Measurements from ENCODE around the gene HK2. TPM values are rescaled to one million over a fixed set of nuclear protein-coding genes. Genes with fewer than 3 reads are reported as not detected.
A peak's percentile ranks its signal among the peaks of the same experiment; 100 is the strongest.

The HK2 gene
- total RNA-seq, 1 donor, result 35.4 TPM

DNA sequence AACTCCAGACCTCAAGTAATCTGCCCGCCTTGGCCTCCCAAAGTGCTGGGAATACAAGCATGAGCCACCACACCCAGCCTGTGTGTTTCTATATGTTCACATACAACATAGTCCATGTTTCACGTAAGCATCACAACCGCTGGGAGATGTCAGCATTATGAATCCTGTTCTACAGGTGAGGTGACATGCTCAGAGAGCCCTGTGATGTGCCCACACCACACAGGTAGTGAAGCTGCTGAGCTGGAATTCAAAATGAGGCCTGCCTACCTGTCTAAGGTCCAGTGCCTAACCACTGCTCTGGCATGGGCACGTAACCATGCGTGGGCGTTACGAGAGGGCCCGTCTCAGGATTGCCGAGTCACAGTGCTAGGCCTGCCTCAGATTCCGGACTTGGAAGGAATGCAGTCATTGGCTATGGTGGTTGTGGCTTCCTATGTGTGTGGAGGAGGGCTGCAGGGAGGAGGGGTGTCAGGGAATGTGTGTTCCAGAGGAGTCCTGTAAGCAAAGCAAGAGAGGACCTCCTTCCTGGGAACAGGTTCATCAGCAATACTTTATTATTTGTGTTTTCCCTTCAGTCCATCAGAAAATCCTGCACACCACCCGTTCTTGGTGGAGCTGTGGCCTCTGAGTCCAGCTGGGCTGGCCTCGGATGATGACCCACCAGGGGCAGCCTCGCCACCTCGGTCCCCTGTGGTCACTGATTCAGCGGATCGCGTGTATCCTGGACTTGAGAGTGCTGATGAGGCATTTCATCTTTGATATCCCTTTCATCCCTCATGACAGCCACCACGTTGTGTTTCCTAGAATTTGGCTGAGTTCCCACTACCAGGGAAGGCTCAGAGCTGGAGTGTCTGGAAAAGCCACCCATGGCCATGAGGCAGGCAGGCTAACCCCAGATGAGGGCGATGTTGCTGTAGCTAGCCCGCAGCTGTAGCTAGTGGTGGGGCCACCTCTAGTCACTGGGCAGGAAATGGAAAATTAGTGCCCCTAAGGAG lies 31.1 kb downstream of the HK2 start:
- DNase-seq (ENCODE audit: low read depth), result peak; percentile 39
- TF ChIP-seq, protein P1, sequence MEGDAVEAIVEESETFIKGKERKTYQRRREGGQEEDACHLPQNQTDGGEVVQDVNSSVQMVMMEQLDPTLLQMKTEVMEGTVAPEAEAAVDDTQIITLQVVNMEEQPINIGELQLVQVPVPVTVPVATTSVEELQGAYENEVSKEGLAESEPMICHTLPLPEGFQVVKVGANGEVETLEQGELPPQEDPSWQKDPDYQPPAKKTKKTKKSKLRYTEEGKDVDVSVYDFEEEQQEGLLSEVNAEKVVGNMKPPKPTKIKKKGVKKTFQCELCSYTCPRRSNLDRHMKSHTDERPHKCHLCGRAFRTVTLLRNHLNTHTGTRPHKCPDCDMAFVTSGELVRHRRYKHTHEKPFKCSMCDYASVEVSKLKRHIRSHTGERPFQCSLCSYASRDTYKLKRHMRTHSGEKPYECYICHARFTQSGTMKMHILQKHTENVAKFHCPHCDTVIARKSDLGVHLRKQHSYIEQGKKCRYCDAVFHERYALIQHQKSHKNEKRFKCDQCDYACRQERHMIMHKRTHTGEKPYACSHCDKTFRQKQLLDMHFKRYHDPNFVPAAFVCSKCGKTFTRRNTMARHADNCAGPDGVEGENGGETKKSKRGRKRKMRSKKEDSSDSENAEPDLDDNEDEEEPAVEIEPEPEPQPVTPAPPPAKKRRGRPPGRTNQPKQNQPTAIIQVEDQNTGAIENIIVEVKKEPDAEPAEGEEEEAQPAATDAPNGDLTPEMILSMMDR (IDR thresholded peaks at IDR 0.05; ENCODE audit: insufficient read depth, low read length), result no peak
- H3K4me3 ChIP-seq (ENCODE audit: low read depth, low read length), result no peak overlapping the region

DNA sequence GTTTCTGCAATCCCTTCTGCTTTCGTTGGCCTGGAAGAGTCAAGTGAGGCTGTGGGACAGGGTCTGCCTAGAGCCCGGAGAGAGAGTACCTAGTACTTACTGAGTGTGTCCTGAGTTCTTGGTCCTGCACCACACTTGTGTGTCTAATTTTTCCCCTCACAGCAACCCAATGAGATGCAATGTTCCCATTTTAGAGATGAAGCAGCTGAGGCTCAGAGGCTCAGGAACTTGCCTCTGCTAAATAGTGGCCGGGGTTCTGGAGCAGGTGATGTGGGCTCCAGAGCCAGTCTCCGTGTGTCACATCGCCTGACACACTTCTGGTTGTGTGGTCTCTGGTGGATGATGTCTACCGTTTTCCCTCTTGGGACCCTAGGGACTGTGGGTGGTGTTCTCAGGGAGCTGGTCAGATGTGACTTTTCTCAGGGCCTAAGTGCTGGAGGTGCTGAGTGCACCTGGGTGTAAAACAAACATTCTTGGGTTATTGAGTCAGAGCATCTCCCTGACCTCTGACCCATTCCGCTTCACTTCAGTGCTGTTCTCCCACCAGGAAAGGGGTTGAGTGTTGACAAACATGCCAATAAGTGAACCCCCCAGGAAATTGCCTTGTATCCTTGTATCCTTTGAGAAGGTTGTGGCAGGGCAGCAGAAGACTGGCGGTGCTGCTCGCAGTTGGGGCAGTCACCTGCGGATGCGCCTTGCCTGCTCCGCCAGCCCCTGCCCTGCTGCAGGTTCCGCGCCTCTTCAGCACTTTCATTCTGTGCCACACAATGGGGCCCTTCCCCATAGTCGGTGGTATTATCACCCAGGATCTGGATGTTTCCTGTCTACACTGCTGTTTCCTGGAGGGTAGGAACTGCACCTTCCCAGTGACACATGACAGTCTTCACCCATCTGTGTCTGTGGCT lies 32.1 kb downstream of the HK2 start:
- TF ChIP-seq, protein P1 (IDR thresholded peaks at IDR 0.05; ENCODE audit: insufficient read depth, low read length), result no peak
- no peak for DNase-seq (ENCODE audit: low read depth)
- H3K4me3 ChIP-seq (ENCODE audit: low read depth, low read length), result no peak overlapping the region

DNA sequence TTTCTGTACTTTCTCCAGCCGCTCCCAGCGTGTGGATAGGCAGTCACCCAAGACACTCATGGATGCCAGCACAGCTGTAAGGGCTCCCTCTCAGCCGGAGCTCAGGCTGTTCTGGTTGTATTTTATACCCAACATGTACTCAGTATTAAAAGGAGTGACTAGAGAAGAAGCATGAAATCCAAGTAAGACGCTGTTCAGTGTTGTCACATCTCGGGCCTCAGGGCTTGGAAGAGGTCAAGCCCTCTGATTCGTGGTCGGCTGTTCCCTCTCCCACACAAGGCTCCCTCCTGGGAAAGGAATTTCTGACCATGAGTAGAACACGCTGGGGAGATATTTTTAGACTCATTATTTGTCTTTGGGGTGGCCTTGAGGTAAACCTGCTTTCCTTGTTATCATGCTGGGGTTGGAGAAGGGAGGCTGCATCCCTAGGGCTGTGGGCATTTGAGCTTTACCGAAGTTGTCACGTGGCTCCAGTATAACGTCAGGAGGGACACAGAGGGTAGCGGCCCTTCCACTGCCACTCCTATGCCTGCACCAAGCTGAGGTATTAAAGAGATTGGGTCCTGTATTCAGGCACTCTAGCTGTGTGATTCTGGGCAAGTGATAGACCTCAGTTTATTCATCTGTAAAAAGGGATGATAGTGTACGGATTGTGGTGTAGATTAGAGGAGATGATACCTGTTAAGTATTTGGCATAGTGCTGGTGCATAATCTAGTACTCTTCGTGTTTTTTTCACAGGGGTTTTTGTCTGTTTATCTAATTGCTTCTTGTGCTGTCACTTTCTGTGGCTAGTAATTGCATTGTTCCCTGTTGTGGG lies 34.1 kb downstream of the HK2 start:
- TF ChIP-seq, protein P1 (IDR thresholded peaks at IDR 0.05; ENCODE audit: insufficient read depth, low read length), result no peak
- H3K4me3 ChIP-seq (ENCODE audit: low read depth, low read length), result no peak overlapping the region
- peak; percentile 64 for DNase-seq (ENCODE audit: low read depth)

DNA sequence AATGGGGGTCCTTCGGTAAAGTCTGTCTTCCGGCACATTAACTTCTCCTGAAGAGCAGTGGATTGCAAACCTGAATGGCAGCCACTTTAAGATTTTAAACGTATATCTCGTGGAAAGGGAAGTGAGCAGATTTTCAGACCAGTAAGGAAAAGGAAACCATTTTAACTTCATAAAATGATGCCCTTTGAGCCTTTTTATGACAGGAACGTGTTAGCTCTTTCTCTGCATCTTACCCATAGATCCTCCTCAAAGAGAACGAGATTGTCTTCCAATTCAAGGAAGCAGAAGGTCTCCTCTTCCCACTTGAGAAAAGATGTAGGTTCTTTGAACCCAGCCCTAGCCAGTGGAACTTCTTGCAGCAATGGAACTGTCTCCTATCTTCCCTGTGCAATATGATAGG lies 35.6 kb downstream of the HK2 start:
- no peak for DNase-seq (ENCODE audit: low read depth)
- H3K4me3 ChIP-seq (ENCODE audit: low read depth, low read length), result no peak overlapping the region
- TF ChIP-seq, protein P1 (IDR thresholded peaks at IDR 0.05; ENCODE audit: insufficient read depth, low read length), result no peak

DNA sequence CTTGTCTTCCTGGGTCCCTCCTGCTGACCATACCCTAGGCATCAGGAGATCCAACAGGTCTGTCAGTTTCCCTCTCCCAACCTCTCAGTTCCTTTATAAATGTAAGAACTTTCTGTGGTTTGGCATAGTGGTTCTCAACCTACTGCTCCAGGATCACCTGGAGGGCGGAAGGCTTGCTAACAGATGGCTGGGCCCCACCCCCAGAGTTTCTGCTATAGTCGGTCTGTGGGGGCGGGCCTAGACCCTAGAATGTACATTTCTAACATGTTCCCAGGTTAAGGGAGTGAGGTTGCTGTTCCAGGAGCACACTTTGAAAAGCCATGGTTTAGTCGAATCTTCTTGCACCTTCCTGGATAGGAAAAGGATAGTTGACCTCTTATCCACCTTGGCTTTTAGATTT lies 37.0 kb downstream of the HK2 start:
- H3K4me3 ChIP-seq (ENCODE audit: low read depth, low read length), result no peak overlapping the region
- no peak for DNase-seq (ENCODE audit: low read depth)
- TF ChIP-seq, protein P1 (IDR thresholded peaks at IDR 0.05; ENCODE audit: insufficient read depth, low read length), result no peak

DNA sequence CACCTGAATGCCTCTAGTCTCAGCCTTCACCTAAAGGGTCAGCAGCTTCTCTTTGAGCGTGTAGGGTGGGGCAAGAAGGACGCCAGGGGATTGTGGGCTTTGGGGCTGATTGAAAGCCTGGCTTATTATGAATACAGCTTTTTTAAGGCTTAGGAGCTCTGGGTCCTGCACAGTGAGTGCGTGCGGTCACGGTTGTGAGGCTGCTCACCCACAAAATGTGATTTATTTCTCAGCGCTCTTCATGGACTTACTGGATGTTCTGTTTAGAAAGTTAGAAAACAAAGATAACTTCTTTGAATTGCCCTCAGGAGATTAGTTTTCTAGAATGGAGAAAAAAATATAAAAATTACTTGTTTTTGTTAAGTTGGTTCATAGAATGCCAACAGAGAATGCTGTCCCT lies 37.5 kb downstream of the HK2 start:
- no peak overlapping the region for H3K4me3 ChIP-seq (ENCODE audit: low read depth, low read length)
- no peak for DNase-seq (ENCODE audit: low read depth)
- TF ChIP-seq, protein P1 (IDR thresholded peaks at IDR 0.05; ENCODE audit: insufficient read depth, low read length), result no peak

Data from fibroblast of the aortic adventitia (primary cell).